K562 (cell line): ENCODE results near the gene TXN2. TPM values are rescaled to one million over a fixed set of nuclear protein-coding genes. Genes with fewer than 3 reads are reported as not detected.

Source experiments
- CEBPG ChIP-seq, 3 experiments: fragments of 200-800 bp in 1 of 3; sonication (Bioruptor generic) in 1 of 3; sonication (generic) in 1 of 3; formaldehyde crosslinking in 1 of 3; IDR thresholded peaks in 2 of 3; conservative IDR thresholded peaks in 1 of 3; 2 replicates each; pipeline versions ENCODE4 v1.6.1 to v1.8.0; 2016 to 2022; ENCODE audit warnings: missing compliant biosample characterization in 2 of 3, missing genetic modification characterization in 2 of 3, mild to moderate bottlenecking in 1 of 3, missing genetic modification reagents in 1 of 3
- E2F8 ChIP-seq: fragments of 450-650 bp; IDR thresholded peaks from 2 replicates; pipeline ENCODE4 v1.7.1; 2018; ENCODE audit warnings: mild to moderate bottlenecking, low read depth; ENCODE audit not compliant: partially characterized antibody
- FOSL1 ChIP-seq: fragments of 200-800 bp; sonication (Bioruptor generic); conservative IDR thresholded peaks from 2 replicates; pipeline ENCODE4 v1.6.1; 2016; ENCODE audit warnings: missing genetic modification characterization, missing compliant biosample characterization
- GTF3C2 ChIP-seq: IDR thresholded peaks from 3 replicates; pipeline ENCODE4 v1.6.1; 2011; ENCODE audit warnings: borderline replicate concordance, mild to moderate bottlenecking, moderate library complexity; ENCODE audit not compliant: insufficient read length; ENCODE audit errors: extremely low read depth
- HMBOX1 ChIP-seq: sonication (generic); IDR thresholded peaks from 2 replicates; pipeline ENCODE4 v1.6.1; 2016
- POLR2G ChIP-seq: fragments of 200-400 bp; formaldehyde crosslinking; IDR thresholded peaks from 2 replicates; pipeline ENCODE4 v1.6.1; 2017; ENCODE audit warnings: low read depth, mild to moderate bottlenecking, antibody characterized with exemption, low read length, moderate library complexity
- SIRT6 ChIP-seq: IDR thresholded peaks from one replicate; pipeline ENCODE4 v1.6.1; 2012; ENCODE audit warnings: low read depth, mild to moderate bottlenecking, control low read depth, inconsistent platforms, low read length, moderate library complexity
- SUPT5H ChIP-seq: fragments of 450-650 bp; IDR thresholded peaks from 2 replicates; pipeline ENCODE4 v1.6.1; 2016
- TBL1XR1 ChIP-seq, 2 experiments: IDR thresholded peaks; 2 replicates each; pipeline ENCODE4 v1.6.1; 2012; ENCODE audit warnings: improper control_type of control experiment in 2 of 2, low read length in 2 of 2, mild to moderate bottlenecking in 1 of 2
- THAP12 ChIP-seq: fragments of 250-450 bp; sonication (Bioruptor Pico); IDR thresholded peaks from 2 replicates; pipeline ENCODE4 v1.9.0; 2021; ENCODE audit warnings: mild to moderate bottlenecking, inconsistent platforms
- ZNF23 ChIP-seq: fragments of 250-450 bp; sonication (Bioruptor Pico); IDR thresholded peaks from 2 replicates; pipeline ENCODE4 v1.4.0; 2020; ENCODE audit warnings: mild to moderate bottlenecking
- polyA plus RNA-seq, 8 experiments: library from polyadenylated mRNA; depleted of rRNA in 4 of 8; stranded (reverse) in 5 of 8; unstranded in 3 of 8; fragments of >200 nt; fragmentation: Nextera tagmentation in 2 of 8; fragmentation: Illumina TruSeq in 1 of 8; extraction: Ambion mirVana in 2 of 8; extraction: Trizol in 1 of 8; gene quantifications; 2 replicates each; pipeline versions ENCODE4 v1.2.1 to v1.2.3, GENCODE V29; 2011 to 2014; ENCODE audit warnings: inconsistent platforms in 1 of 8, missing spikeins in 1 of 8
- total RNA-seq, 7 experiments: library from RNA; depleted of rRNA in 6 of 7; stranded (reverse); fragments of >200 nt in 6 of 7; fragmentation: Illumina TruSeq in 2 of 7; extraction: Trizol in 2 of 7; gene quantifications; 2 replicates each; pipeline versions ENCODE4 v1.2.1 to v1.2.3, GENCODE V29; 2011 to 2021; ENCODE audit warnings: low replicate concordance in 1 of 7

TXN2 gene
- total and polyA plus RNA-seq, 9 of the 15 experiments (the other 6 are each of a cell fraction or from before 2014, with no cell fraction given) = 48.5 to 399 (median 118) TPM

- TF ChIP-seq THAP12 (CRISPR knock-in tag) (no peak), FOSL1 (tag) (no peak), HMBOX1 (no peak), CEBPG (CRISPR knock-in tag; IDR thresholded peaks at IDR 0.05) (no peak), CEBPG (tag; conservative IDR thresholded peaks at IDR 0.05 in 1 of 2, IDR thresholded peaks at IDR 0.05 in 1 of 2) (no peak), E2F8 (peak; percentile 98), TBL1XR1 (IDR thresholded peaks at IDR 0.05; ENCODE audit: low read length in 2 of 2) (no peak), SUPT5H (peak; percentile 88), SIRT6 (no peak), ZNF23 (no peak), GTF3C2 (no peak), POLR2G (peak; percentile 99)
These were observed 47.6 kb upstream of the TXN2 start, which contains the start of gene EIF3D (continued) for GRCh38 chr22:36528795-36529751.
